Muscle of leg (tissue), 11 donors: ENCODE results near the gene REEP1. TPM values are rescaled to one million over a fixed set of nuclear protein-coding genes. Genes with fewer than 3 reads are reported as not detected.

ENCODE experiments used
- DNase-seq: peaks from one replicate; pipeline ENCODE4 v3.0.0; 2013
- H3K27ac ChIP-seq: one replicate; pipeline ENCODE4 v1.5.1; 2013; ENCODE audit warnings: mild to moderate bottlenecking, low read length, control low read depth
- H3K27me3 ChIP-seq: one replicate; pipeline ENCODE4 v1.6.1; 2013; ENCODE audit warnings: low read length; ENCODE audit not compliant: control insufficient read depth, insufficient read depth
- H3K36me3 ChIP-seq: one replicate; pipeline ENCODE4 v1.6.1; 2013; ENCODE audit warnings: low read length; ENCODE audit not compliant: control insufficient read depth, insufficient read depth
- H3K4me1 ChIP-seq: one replicate; pipeline ENCODE4 v1.6.1; 2013; ENCODE audit warnings: low read length; ENCODE audit not compliant: control insufficient read depth, insufficient read depth
- H3K4me3 ChIP-seq: one replicate; pipeline ENCODE4 v1.5.1; 2013; ENCODE audit warnings: low read length, control low read depth
- H3K9me3 ChIP-seq: replicated peaks from 2 replicates; pipeline ENCODE4 v1.6.1; 2013; ENCODE audit warnings: low read depth, low read length; ENCODE audit not compliant: control insufficient read depth
- WGBS: methylation state at CpG from one replicate; pipeline ENCODE4 v1.1.5; 2013; ENCODE audit warnings: missing lambda C conversion rate; ENCODE audit not compliant: insufficient coverage; 5-methylcytosine and 5-hydroxymethylcytosine counted together
- polyA plus RNA-seq, 8 donors: library from polyadenylated mRNA; unstranded; fragments of 120-200 nt; gene quantifications; one replicate each; pipeline versions ENCODE4 v1.2.1 to v1.2.3, GENCODE V29; 2013; ENCODE audit warnings: inconsistent platforms in 1 of 8, low replicate concordance in 1 of 8; ENCODE audit not compliant: insufficient read length in 8 of 8, insufficient read depth in 1 of 8
- total RNA-seq: library from RNA; stranded (reverse); fragments of 120-200 nt; gene quantifications from one replicate; pipeline ENCODE4 v1.2.4, GENCODE V29; 2013

REEP1 gene
- total and polyA plus RNA-seq, 9 donors, result 41.0 to 104 (median 54.9) TPM

GRCh38 chr2:86370579-86370978 is 33.2 kb upstream of the REEP1 start:
- H3K4me3 ChIP-seq, result no peak overlapping the region
- WGBS, result no CpG with 5 or more reads among the region's 3 CpGs
- peaks cover 7% of the 10 kb centered on the region for H3K9me3 ChIP-seq
- no peak overlapping the region for H3K27ac ChIP-seq
- H3K27me3 ChIP-seq, result no peaks in the 10 kb centered on the region
- H3K36me3 ChIP-seq, result no peaks in the 10 kb centered on the region
- peaks cover 3% of the 10 kb centered on the region for H3K4me1 ChIP-seq
- DNase-seq, result no peak

- Histone ChIP-seq H3K4me1 (peaks cover 3% of the 10 kb centered on the region), H3K27ac (no peak overlapping the region), H3K27me3 (no peaks in the 10 kb centered on the region), H3K9me3 (peaks cover 7% of the 10 kb centered on the region), H3K4me3 (no peak overlapping the region), H3K36me3 (no peaks in the 10 kb centered on the region)
- WGBS, result 16% methylated on average over 8 of the region's 14 CpGs
- peak; percentile 20 for DNase-seq
Observed at GRCh38 chr2:86368161-86368824, 30.9 kb upstream of the REEP1 start.

GRCh38 chr2:86367499-86367777 is 30.0 kb upstream of the REEP1 start:
- Histone ChIP-seq H3K9me3 (peaks cover 7% of the 10 kb centered on the region), H3K4me1 (peaks cover 3% of the 10 kb centered on the region)
- no peak for DNase-seq

GRCh38 chr2:86366651-86367498 is 29.4 kb upstream of the REEP1 start:
- H3K4me3 ChIP-seq, result no peak overlapping the region
- peaks cover 7% of the 10 kb centered on the region for H3K9me3 ChIP-seq
- no peaks in the 10 kb centered on the region for H3K27me3 ChIP-seq
- no peak overlapping the region for H3K27ac ChIP-seq
- no CpG with 5 or more reads among the region's 6 CpGs for WGBS
- no peak for DNase-seq
- no peaks in the 10 kb centered on the region for H3K36me3 ChIP-seq
- H3K4me1 ChIP-seq, result peaks cover 3% of the 10 kb centered on the region

More at GRCh38 chr2:86367499-86367777, 30.0 kb upstream of the REEP1 start:
- H3K27me3 ChIP-seq, result no peaks in the 10 kb centered on the region
- no peak overlapping the region for H3K4me3 ChIP-seq
- no peak overlapping the region for H3K27ac ChIP-seq
- no peaks in the 10 kb centered on the region for H3K36me3 ChIP-seq

GRCh38 chr2:86364894-86365293 is 27.5 kb upstream of the REEP1 start:
- H3K4me3 ChIP-seq, result no peak overlapping the region
- no peaks in the 10 kb centered on the region for H3K36me3 ChIP-seq
- no peaks in the 10 kb centered on the region for H3K27me3 ChIP-seq
- H3K4me1 ChIP-seq, result peaks cover 12% of the 10 kb centered on the region
- 67% methylated on average over 1 of the region's 2 CpGs for WGBS
- no peak for DNase-seq
- no peak overlapping the region for H3K27ac ChIP-seq
- no peaks in the 10 kb centered on the region for H3K9me3 ChIP-seq

GRCh38 chr2:86360776-86361175 is 23.4 kb upstream of the REEP1 start:
- WGBS, result 40% methylated on average over 4 of the region's 7 CpGs
- DNase-seq, result peak; percentile 11
- no peaks in the 10 kb centered on the region for H3K9me3 ChIP-seq

GRCh38 chr2:86358957-86359356 is 21.5 kb upstream of the REEP1 start:
- peak; percentile 40 for DNase-seq
- Histone ChIP-seq H3K4me1 (peaks cover 9% of the 10 kb centered on the region), H3K9me3 (no peaks in the 10 kb centered on the region), H3K27ac (no peak overlapping the region), H3K36me3 (no peaks in the 10 kb centered on the region), H3K27me3 (no peaks in the 10 kb centered on the region), H3K4me3 (no peak overlapping the region)
- WGBS, result 67% methylated on average over 1 of the region's 3 CpGs

More at GRCh38 chr2:86360776-86361175, 23.4 kb upstream of the REEP1 start:
- no peaks in the 10 kb centered on the region for H3K27me3 ChIP-seq
- no peak overlapping the region for H3K27ac ChIP-seq
- no peaks in the 10 kb centered on the region for H3K36me3 ChIP-seq
- no peak overlapping the region for H3K4me3 ChIP-seq
- H3K4me1 ChIP-seq, result peaks cover 9% of the 10 kb centered on the region

GRCh38 chr2:86357392-86357963 is 20.1 kb upstream of the REEP1 start:
- 86% methylated on average over 1 of the region's 5 CpGs for WGBS
- Histone ChIP-seq H3K36me3 (no peaks in the 10 kb centered on the region), H3K27me3 (no peaks in the 10 kb centered on the region), H3K4me3 (no peak overlapping the region), H3K4me1 (peaks cover 15% of the 10 kb centered on the region), H3K9me3 (no peaks in the 10 kb centered on the region), H3K27ac (no peak overlapping the region)
- no peak for DNase-seq

- WGBS, result 73% methylated on average over 3 of the region's 4 CpGs
- H3K27ac ChIP-seq, result peak overlapping the region; percentile 86
- H3K4me1 ChIP-seq, result peaks cover 10% of the 10 kb centered on the region
- H3K9me3 ChIP-seq, result no peaks in the 10 kb centered on the region
- no peak overlapping the region for H3K4me3 ChIP-seq
- peaks cover 3% of the 10 kb centered on the region for H3K27me3 ChIP-seq
- no peaks in the 10 kb centered on the region for H3K36me3 ChIP-seq
- peak; percentile 58 for DNase-seq
Observed at GRCh38 chr2:86352727-86353221, 15.3 kb upstream of the REEP1 start.

- no peak for DNase-seq
- H3K4me3 ChIP-seq, result no peak overlapping the region
- peaks cover 3% of the 10 kb centered on the region for H3K27me3 ChIP-seq
- peaks cover 10% of the 10 kb centered on the region for H3K4me1 ChIP-seq
- H3K9me3 ChIP-seq, result no peaks in the 10 kb centered on the region
- H3K27ac ChIP-seq, result peak overlapping the region; percentile 86
- WGBS, result 74% methylated on average over 5 of the region's 8 CpGs
- H3K36me3 ChIP-seq, result no peaks in the 10 kb centered on the region
Observed at GRCh38 chr2:86352137-86352726, 14.8 kb upstream of the REEP1 start.
